DND-41 (cell line): Measurements from ENCODE around the gene MINAR1.

ENCODE experiments used
- ATAC-seq: fragments of 200-7000 bp; cut with Tn5 transposase; 3 replicates; pipeline ENCODE4 v1.9.1; 2021; ENCODE audit warnings: low read depth; ENCODE audit not compliant: insufficient read depth
- DNase-seq: peaks from one replicate; pipeline ENCODE4 v3.0.0-alpha.2; 2020
- H2AFZ ChIP-seq: 2 replicates; pipeline ENCODE4 v1.6.0; 2012; ENCODE audit warnings: low read depth, low read length
- H3K27ac ChIP-seq: 2 replicates; pipeline ENCODE4 v1.5.1; 2012; ENCODE audit warnings: low read length, inconsistent platforms
- H3K27me3 ChIP-seq: fragments of 200-600 bp; sonication (generic); 2 replicates; pipeline ENCODE4 v1.6.0; 2012; ENCODE audit warnings: low read length, mild to moderate bottlenecking, inconsistent platforms; ENCODE audit not compliant: insufficient read depth, poor library complexity
- H3K36me3 ChIP-seq: 2 replicates; pipeline ENCODE4 v1.5.1; 2012; ENCODE audit warnings: low read length, inconsistent platforms; ENCODE audit not compliant: insufficient read depth
- H3K4me1 ChIP-seq: 2 replicates; pipeline ENCODE4 v1.5.1; 2012; ENCODE audit warnings: mild to moderate bottlenecking, low read length; ENCODE audit not compliant: insufficient read depth
- H3K4me2 ChIP-seq: 2 replicates; pipeline ENCODE4 v1.6.0; 2012; ENCODE audit warnings: mild to moderate bottlenecking, moderate library complexity, low read length, inconsistent platforms; ENCODE audit not compliant: insufficient read depth
- H3K4me3 ChIP-seq, 2 experiments: fragments of 200-600 bp in 1 of 2; shearing (Covaris generic) in 1 of 2; 2 replicates each; pipeline ENCODE4 v1.5.1; 2012 to 2016; ENCODE audit warnings: inconsistent platforms in 2 of 2, low read length in 2 of 2, mild to moderate bottlenecking in 2 of 2, low read depth in 1 of 2, moderate library complexity in 1 of 2
- H3K79me2 ChIP-seq: 2 replicates; pipeline ENCODE4 v1.6.0; 2012; ENCODE audit warnings: low read length, inconsistent platforms; ENCODE audit not compliant: insufficient read depth
- H3K9ac ChIP-seq: 2 replicates; pipeline ENCODE4 v1.6.0; 2012; ENCODE audit warnings: low read depth, mild to moderate bottlenecking, inconsistent platforms, low read length, moderate library complexity
- H3K9me3 ChIP-seq: 2 replicates; pipeline ENCODE4 v1.5.1; 2012; ENCODE audit warnings: low read length, moderate library complexity, mild to moderate bottlenecking, inconsistent platforms; ENCODE audit not compliant: insufficient read depth, severe bottlenecking
- H4K20me1 ChIP-seq: 2 replicates; pipeline ENCODE4 v1.6.0; 2012; ENCODE audit warnings: low read length; ENCODE audit not compliant: insufficient read depth
- CTCF ChIP-seq: IDR thresholded peaks from 2 replicates; pipeline ENCODE4 v1.5.1; 2012; ENCODE audit warnings: borderline replicate concordance, low read length, moderate library complexity, mild to moderate bottlenecking; ENCODE audit not compliant: poor library complexity, severe bottlenecking; ENCODE audit errors: extremely low read depth
- EZH2 ChIP-seq: IDR thresholded peaks from 3 replicates; pipeline ENCODE4 v1.6.1; 2012; ENCODE audit warnings: borderline replicate concordance, low read depth, mild to moderate bottlenecking, moderate library complexity, low read length, inconsistent platforms; ENCODE audit not compliant: severe bottlenecking

The MINAR1 gene

GRCh38 chr15:79401301-79401700 lies 30.8 kb upstream of the MINAR1 start:
- H3K4me1 ChIP-seq, result peaks cover 12% of the 10 kb centered on the region
- TF ChIP-seq CTCF (no peak), EZH2 (no peak)
- no peaks in the 10 kb centered on the region for H4K20me1 ChIP-seq
- no peak overlapping the region for H3K9ac ChIP-seq
- no peak overlapping the region for H3K27ac ChIP-seq
- H3K9me3 ChIP-seq, result no peaks in the 10 kb centered on the region
- H3K4me3 ChIP-seq, result no peak overlapping the region
- ATAC-seq (no peak), DNase-seq (no peak)
- H3K4me2 ChIP-seq, result no peak overlapping the region
- peaks cover 2% of the 10 kb centered on the region; the same call in 1 of the 2 replicates for H3K36me3 ChIP-seq
- no peaks in the 10 kb centered on the region for H3K79me2 ChIP-seq
- H3K27me3 ChIP-seq, result no peaks in the 10 kb centered on the region
- H2AFZ ChIP-seq, result no peak overlapping the region

- H3K27ac ChIP-seq, result no peak overlapping the region
- H4K20me1 ChIP-seq, result no peaks in the 10 kb centered on the region
- peaks cover 2% of the 10 kb centered on the region; the same call in 1 of the 2 replicates for H3K36me3 ChIP-seq
- DNase-seq (no peak), ATAC-seq (no peak)
- no peaks in the 10 kb centered on the region for H3K27me3 ChIP-seq
- no peaks in the 10 kb centered on the region for H3K79me2 ChIP-seq
- H2AFZ ChIP-seq, result no peak overlapping the region
- H3K9ac ChIP-seq, result no peak overlapping the region
- no peaks in the 10 kb centered on the region for H3K9me3 ChIP-seq
- peaks cover 3% of the 10 kb centered on the region for H3K4me1 ChIP-seq
- TF ChIP-seq CTCF, result no peak
- TF ChIP-seq EZH2, result no peak
- H3K4me2 ChIP-seq, result no peak overlapping the region
- H3K4me3 ChIP-seq, result no peak overlapping the region
These were observed 30.0 kb upstream of the MINAR1 start for GRCh38 chr15:79402136-79402535.

GRCh38 chr15:79403501-79403900 lies 28.6 kb upstream of the MINAR1 start:
- Histone ChIP-seq H3K36me3 (peaks cover 1% of the 10 kb centered on the region; the same call in 1 of the 2 replicates), H3K4me2 (no peak overlapping the region), H4K20me1 (no peaks in the 10 kb centered on the region), H3K9me3 (no peaks in the 10 kb centered on the region), H3K27ac (no peak overlapping the region), H3K79me2 (no peaks in the 10 kb centered on the region), H3K27me3 (no peaks in the 10 kb centered on the region), H2AFZ (no peak overlapping the region), H3K4me1 (no peaks in the 10 kb centered on the region), H3K4me3 (no peak overlapping the region), H3K9ac (no peak overlapping the region)
- DNase-seq (no peak), ATAC-seq (no peak)
- no peak for TF ChIP-seq EZH2
- no peak for TF ChIP-seq CTCF

- Histone ChIP-seq H3K4me1 (no peaks in the 10 kb centered on the region), H3K4me2 (no peak overlapping the region), H2AFZ (no peak overlapping the region), H3K27ac (no peak overlapping the region), H3K4me3 (no peak overlapping the region), H3K79me2 (no peaks in the 10 kb centered on the region), H4K20me1 (no peaks in the 10 kb centered on the region), H3K36me3 (no peaks in the 10 kb centered on the region), H3K9me3 (no peaks in the 10 kb centered on the region), H3K9ac (no peak overlapping the region), H3K27me3 (no peaks in the 10 kb centered on the region)
- DNase-seq (no peak), ATAC-seq (no peak)
- TF ChIP-seq EZH2, result no peak
- TF ChIP-seq CTCF, result no peak
These were observed 25.9 kb upstream of the MINAR1 start for GRCh38 chr15:79406210-79406609.
